Effector memory CD4-positive, alpha-beta T cell (primary cell): ENCODE data around the gene RAB42.
"Not testable (repeated sequence)": the region's sequence is repeated elsewhere in the genome, so short reads cannot be mapped to it uniquely, and the experiment has no call there.

Source experiments
- DNase-seq, 3 donors: peaks; one replicate each; pipeline ENCODE4 v3.0.0-alpha.2; 2020
- H3K27ac ChIP-seq: 2 replicates; pipeline ENCODE4 v1.7.0; 2013; ENCODE audit warnings: mild to moderate bottlenecking, low read length, moderate library complexity; ENCODE audit not compliant: insufficient read depth, poor library complexity, severe bottlenecking
- H3K27me3 ChIP-seq: replicated peaks from 2 replicates; pipeline ENCODE4 v1.7.0; 2013; ENCODE audit warnings: mild to moderate bottlenecking, low read length; ENCODE audit not compliant: insufficient read depth, control insufficient read depth, poor library complexity, severe bottlenecking
- H3K36me3 ChIP-seq: 2 replicates; pipeline ENCODE4 v1.7.0; 2013; ENCODE audit warnings: mild to moderate bottlenecking, low read length, moderate library complexity; ENCODE audit not compliant: control insufficient read depth, insufficient read depth
- H3K4me1 ChIP-seq: 2 replicates; pipeline ENCODE4 v1.7.0; 2013; ENCODE audit warnings: low read length, mild to moderate bottlenecking; ENCODE audit not compliant: control insufficient read depth, insufficient read depth, poor library complexity, severe bottlenecking
- H3K4me3 ChIP-seq: 2 replicates; pipeline ENCODE4 v1.7.0; 2013; ENCODE audit warnings: low read length, low read depth, mild to moderate bottlenecking; ENCODE audit not compliant: insufficient read depth, poor library complexity, severe bottlenecking
- H3K9me3 ChIP-seq: 2 replicates; pipeline ENCODE4 v1.7.0; 2013; ENCODE audit warnings: mild to moderate bottlenecking, low read length, moderate library complexity; ENCODE audit not compliant: control insufficient read depth

The RAB42 gene

GRCh38 chr1:28581531-28582247, 10.4 kb upstream of the RAB42 start:
- peaks cover 24% of the 10 kb centered on the region for H3K36me3 ChIP-seq
- no peaks in the 10 kb centered on the region for H3K27me3 ChIP-seq
- H3K9me3 ChIP-seq = no peaks in the 10 kb centered on the region
- H3K27ac ChIP-seq = peak overlapping the region; percentile 84
- peak overlapping the region; percentile 99 for H3K4me3 ChIP-seq
- peak; percentile 88 to 89 (median 89) for DNase-seq
- peaks cover 14% of the 10 kb centered on the region for H3K4me1 ChIP-seq

GRCh38 chr1:28582248-28582615, 9.8 kb upstream of the RAB42 start:
- Histone ChIP-seq H3K4me3 (peak overlapping the region; percentile 99), H3K4me1 (peaks cover 14% of the 10 kb centered on the region), H3K27me3 (no peaks in the 10 kb centered on the region), H3K9me3 (no peaks in the 10 kb centered on the region), H3K36me3 (peaks cover 19% of the 10 kb centered on the region), H3K27ac (peak overlapping the region; percentile 84)
- no peak for DNase-seq

- H3K27me3 ChIP-seq, H3K27ac ChIP-seq, H3K36me3 ChIP-seq, H3K4me1 ChIP-seq, H3K9me3 ChIP-seq, H3K4me3 ChIP-seq, DNase-seq: not testable (repeated sequence)
Measured at GRCh38 chr1:28586585-28587391, 5.3 kb upstream of the RAB42 start.

- peak overlapping the region; percentile 35 for H3K4me3 ChIP-seq
- H3K27ac ChIP-seq = no peak overlapping the region
- H3K27me3 ChIP-seq = no peaks in the 10 kb centered on the region
- no peak for DNase-seq
- H3K36me3 ChIP-seq = no peaks in the 10 kb centered on the region
- no peaks in the 10 kb centered on the region for H3K9me3 ChIP-seq
- H3K4me1 ChIP-seq = peaks cover 4% of the 10 kb centered on the region
Measured at GRCh38 chr1:28592321-28593071, 431 bp downstream of the RAB42 start.

- H3K27me3 ChIP-seq, DNase-seq: not testable (repeated sequence)
Measured at GRCh38 chr1:28593988-28594356, 1.9 kb downstream of the RAB42 start.

GRCh38 chr1:28594686-28595411, 2.8 kb downstream of the RAB42 start:
- H3K27me3 ChIP-seq, DNase-seq, H3K27ac ChIP-seq, H3K4me1 ChIP-seq, H3K4me3 ChIP-seq, H3K36me3 ChIP-seq, H3K9me3 ChIP-seq: not testable (repeated sequence)

More at GRCh38 chr1:28593988-28594356, 1.9 kb downstream of the RAB42 start:
- not testable (repeated sequence) for H3K36me3 ChIP-seq, H3K4me3 ChIP-seq, H3K27ac ChIP-seq, H3K9me3 ChIP-seq, H3K4me1 ChIP-seq

GRCh38 chr1:28595412-28596191, 3.5 kb downstream of the RAB42 start:
- no peak overlapping the region for H3K4me3 ChIP-seq
- peaks cover 4% of the 10 kb centered on the region for H3K4me1 ChIP-seq
- DNase-seq = no peak
- H3K36me3 ChIP-seq = no peaks in the 10 kb centered on the region
- H3K27me3 ChIP-seq = no peaks in the 10 kb centered on the region
- no peak overlapping the region for H3K27ac ChIP-seq
- no peaks in the 10 kb centered on the region for H3K9me3 ChIP-seq

GRCh38 chr1:28596276-28596675, 4.2 kb downstream of the RAB42 start:
- not testable (repeated sequence) for H3K27me3 ChIP-seq, H3K4me1 ChIP-seq, DNase-seq, H3K36me3 ChIP-seq, H3K9me3 ChIP-seq, H3K4me3 ChIP-seq, H3K27ac ChIP-seq

GRCh38 chr1:28601696-28602095, 9.6 kb downstream of the RAB42 start:
- Histone ChIP-seq H3K9me3 (no peaks in the 10 kb centered on the region), H3K4me3 (no peak overlapping the region), H3K27ac (no peak overlapping the region), H3K4me1 (no peaks in the 10 kb centered on the region), H3K36me3 (peaks cover 28% of the 10 kb centered on the region), H3K27me3 (no peaks in the 10 kb centered on the region)
- DNase-seq = no peak
